Measurements from ENCODE around the gene SLC2A13. TPM values are rescaled to one million over a fixed set of nuclear protein-coding genes. Genes with fewer than 3 reads are reported as not detected.

SLC2A13 gene
- total RNA-seq, 4 donors from 2014 or later: 18.4 to 32.0 (median 25.3) TPM

DNA sequence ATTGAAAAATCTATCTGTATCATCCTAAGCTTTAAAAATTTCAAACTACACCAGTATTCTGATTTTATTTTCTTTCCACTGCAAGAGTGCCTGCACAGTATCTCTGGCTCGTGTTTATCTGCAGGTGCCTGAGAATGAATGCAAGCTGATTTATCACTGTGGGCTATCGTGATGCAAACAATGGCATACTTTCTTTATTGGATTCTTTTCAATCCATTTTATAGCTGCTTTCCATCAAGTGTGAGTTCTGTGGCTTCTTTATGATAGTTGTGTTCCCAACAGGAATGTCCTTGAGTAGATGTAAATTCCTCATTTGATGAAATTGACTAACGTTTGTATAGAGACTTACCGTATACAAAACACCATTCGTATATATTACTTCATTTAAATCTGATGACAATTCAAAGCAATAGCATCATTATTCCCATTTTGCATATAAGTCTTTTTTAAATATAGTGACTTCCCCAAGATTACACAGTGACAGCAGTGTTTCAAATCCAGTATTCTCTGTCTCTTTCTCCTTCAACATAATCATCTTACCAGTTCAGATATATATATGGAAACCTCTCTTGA, 326.0 kb downstream of the SLC2A13 start:
- TF ChIP-seq, protein P1, sequence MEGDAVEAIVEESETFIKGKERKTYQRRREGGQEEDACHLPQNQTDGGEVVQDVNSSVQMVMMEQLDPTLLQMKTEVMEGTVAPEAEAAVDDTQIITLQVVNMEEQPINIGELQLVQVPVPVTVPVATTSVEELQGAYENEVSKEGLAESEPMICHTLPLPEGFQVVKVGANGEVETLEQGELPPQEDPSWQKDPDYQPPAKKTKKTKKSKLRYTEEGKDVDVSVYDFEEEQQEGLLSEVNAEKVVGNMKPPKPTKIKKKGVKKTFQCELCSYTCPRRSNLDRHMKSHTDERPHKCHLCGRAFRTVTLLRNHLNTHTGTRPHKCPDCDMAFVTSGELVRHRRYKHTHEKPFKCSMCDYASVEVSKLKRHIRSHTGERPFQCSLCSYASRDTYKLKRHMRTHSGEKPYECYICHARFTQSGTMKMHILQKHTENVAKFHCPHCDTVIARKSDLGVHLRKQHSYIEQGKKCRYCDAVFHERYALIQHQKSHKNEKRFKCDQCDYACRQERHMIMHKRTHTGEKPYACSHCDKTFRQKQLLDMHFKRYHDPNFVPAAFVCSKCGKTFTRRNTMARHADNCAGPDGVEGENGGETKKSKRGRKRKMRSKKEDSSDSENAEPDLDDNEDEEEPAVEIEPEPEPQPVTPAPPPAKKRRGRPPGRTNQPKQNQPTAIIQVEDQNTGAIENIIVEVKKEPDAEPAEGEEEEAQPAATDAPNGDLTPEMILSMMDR (IDR thresholded peaks at IDR 0.05; ENCODE audit: low read depth): no peak

DNA sequence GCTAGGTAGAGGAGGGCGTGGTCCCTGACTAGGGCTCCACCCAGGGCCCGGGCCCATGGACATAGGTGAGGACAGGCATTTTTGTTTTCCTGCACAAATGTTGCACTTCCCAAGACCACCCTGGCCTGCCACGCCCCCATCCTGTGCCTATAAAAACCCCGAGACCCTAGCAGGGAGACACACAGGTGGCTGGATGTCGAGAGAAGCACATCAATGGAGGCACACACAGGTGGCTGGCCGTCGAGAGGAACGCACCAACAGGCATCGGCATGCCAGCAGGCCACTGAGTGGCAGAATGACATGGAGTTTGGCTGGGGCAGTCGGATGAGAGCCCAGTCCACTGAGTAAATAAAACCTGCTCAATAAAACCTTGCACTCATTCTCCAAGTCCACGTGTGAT, 328.4 kb downstream of the SLC2A13 start:
- TF ChIP-seq, protein P1 (IDR thresholded peaks at IDR 0.05; ENCODE audit: low read depth): no peak

DNA sequence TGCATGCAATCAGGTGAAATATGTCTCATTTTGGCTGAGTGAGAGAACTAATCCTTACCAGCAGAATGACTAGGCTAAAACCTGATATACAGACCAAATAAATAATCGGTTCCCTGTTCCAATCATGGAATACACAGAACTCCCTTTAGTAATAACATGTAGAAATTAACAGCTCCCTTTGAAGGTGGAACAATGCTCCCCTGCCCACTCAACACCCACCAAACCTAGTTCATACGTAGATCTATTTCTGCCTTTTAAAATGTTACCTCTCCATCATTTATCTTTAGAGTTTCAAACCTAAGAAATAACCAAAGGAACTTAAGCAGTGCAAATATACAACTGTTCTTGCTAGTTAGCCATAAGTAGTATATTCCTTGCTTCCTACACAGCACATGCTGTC, 332.6 kb downstream of the SLC2A13 start:
- TF ChIP-seq, protein P1 (IDR thresholded peaks at IDR 0.05; ENCODE audit: low read depth): no peak

DNA sequence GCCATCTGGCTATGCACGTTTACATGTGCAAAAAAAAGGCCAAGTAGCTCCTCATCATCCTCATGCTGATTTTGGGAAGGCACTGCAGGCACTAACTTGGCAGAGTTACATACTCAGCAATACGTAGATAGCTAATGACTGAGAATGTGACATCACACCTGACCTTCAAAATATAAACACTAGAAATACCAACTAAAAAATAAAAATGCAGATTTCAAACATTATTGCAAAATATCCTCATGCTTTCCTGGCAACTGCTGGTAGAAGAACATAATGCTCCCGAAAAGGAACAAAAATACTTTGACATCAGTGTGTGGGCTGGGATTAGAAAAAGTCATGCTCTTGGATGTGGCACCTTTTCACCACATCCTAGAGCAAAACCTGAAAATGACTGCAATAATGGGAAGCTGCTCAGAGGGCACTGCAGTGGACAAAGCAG, 333.0 kb downstream of the SLC2A13 start:
- TF ChIP-seq, protein P1 (IDR thresholded peaks at IDR 0.05; ENCODE audit: low read depth): no peak

DNA sequence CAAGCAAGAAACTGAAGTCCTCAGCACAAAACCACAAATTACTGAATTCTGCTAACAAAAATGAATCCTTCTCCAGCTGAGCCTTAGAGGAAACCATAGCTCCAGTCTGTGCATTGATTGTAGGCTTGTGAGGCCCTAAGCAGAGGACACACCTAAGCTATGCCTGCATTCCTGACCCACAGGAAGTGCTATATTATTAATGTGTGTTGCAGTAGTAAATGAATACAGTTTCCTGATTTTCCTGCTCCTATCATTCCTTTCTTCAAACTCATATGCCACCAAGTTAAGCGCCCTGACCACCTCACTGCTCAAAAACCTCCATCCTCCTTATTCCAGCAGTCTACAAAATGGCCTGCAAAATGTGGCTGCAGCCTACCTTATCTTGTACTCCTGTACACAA, 334.4 kb downstream of the SLC2A13 start:
- TF ChIP-seq, protein P1 (IDR thresholded peaks at IDR 0.05; ENCODE audit: low read depth): no peak

DNA sequence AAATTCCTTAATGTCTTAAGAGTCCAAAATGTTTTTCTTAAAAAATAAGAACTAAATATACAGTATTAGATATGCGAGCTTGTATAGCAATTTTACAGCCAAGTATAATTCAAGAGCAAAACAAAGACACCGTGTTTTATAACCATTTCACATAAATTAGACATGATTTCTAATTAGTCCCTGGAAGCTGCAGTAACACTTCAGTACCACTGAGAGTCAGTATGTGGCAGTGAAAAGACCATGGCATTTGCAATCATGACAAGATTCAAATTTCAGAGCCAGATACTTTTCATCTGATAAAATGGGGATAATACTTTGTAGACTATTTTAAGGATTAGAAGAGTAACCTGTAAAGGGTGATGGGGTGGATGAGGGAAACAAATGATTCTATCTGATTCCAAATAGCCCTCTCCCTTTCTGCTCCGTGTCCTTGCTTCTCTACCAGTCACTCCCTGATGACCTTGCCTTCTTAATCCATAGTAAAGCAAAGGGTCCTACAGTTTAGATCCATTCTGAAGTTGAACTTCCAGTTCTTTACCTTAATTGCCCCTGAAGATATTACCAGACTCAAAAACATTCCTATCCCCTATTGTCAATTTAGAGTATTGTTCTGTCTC, 340.8 kb downstream of the SLC2A13 start:
- TF ChIP-seq, protein P1 (IDR thresholded peaks at IDR 0.05; ENCODE audit: low read depth): no peak

DNA sequence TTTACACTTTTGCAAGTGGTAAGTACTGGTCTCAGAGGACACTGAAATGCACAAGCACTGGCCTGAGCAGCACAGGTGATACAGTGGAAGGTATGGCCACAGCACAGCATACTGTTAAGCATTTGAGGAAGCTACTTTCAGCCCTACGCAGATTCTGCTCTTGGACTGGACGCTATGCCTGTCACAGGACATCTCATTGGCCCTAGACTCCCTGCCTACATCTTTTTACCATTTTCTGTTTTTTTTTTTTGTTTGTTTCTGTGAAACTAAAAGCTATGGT, 342.1 kb downstream of the SLC2A13 start:
- TF ChIP-seq, protein P1 (IDR thresholded peaks at IDR 0.05; ENCODE audit: low read depth): no peak
